H9 (cell line): ENCODE measurements around the gene OR5D13. TPM values are rescaled to one million over a fixed set of nuclear protein-coding genes. Genes with fewer than 3 reads are reported as not detected.

Experiments
- DNase-seq: peaks from one replicate; pipeline ENCODE4 v3.0.0-alpha.2; 2017
- H2AFZ ChIP-seq: one replicate; pipeline ENCODE4 v1.6.1; 2013; ENCODE audit warnings: mild to moderate bottlenecking, low read length, control low read depth, moderate library complexity
- H2AK5ac ChIP-seq: 2 replicates; pipeline ENCODE4 v1.6.1; 2013; ENCODE audit warnings: low read length, control low read depth, mixed read lengths; ENCODE audit not compliant: insufficient read length
- H2BK120ac ChIP-seq: one replicate; pipeline ENCODE4 v1.6.1; 2013; ENCODE audit warnings: low read depth, mild to moderate bottlenecking, low read length, control low read depth, inconsistent platforms; ENCODE audit not compliant: poor library complexity, severe bottlenecking
- H2BK12ac ChIP-seq: 2 replicates; pipeline ENCODE4 v1.6.1; 2013; ENCODE audit warnings: low read length, control low read depth, mixed read lengths, low read depth; ENCODE audit not compliant: insufficient read length
- H2BK15ac ChIP-seq: 2 replicates; pipeline ENCODE4 v1.6.1; 2013; ENCODE audit warnings: low read depth, low read length, control low read depth
- H2BK20ac ChIP-seq: one replicate; pipeline ENCODE4 v1.6.1; 2013; ENCODE audit warnings: low read depth, mild to moderate bottlenecking, low read length, control low read depth, inconsistent platforms; ENCODE audit not compliant: poor library complexity, severe bottlenecking
- H2BK5ac ChIP-seq: 2 replicates; pipeline ENCODE4 v1.6.1; 2013; ENCODE audit warnings: low read length, control low read depth, mixed read lengths; ENCODE audit not compliant: insufficient read length
- H3K14ac ChIP-seq: 2 replicates; pipeline ENCODE4 v1.6.1; 2013; ENCODE audit warnings: low read length, control low read depth; ENCODE audit not compliant: insufficient read depth
- H3K18ac ChIP-seq: 2 replicates; pipeline ENCODE4 v1.6.1; 2013; ENCODE audit warnings: low read depth, mild to moderate bottlenecking, mixed read lengths, low read length, control low read depth; ENCODE audit not compliant: insufficient read length
- H3K23ac ChIP-seq: 2 replicates; pipeline ENCODE4 v1.6.1; 2013; ENCODE audit warnings: low read length, control low read depth, mixed read lengths, low read depth; ENCODE audit not compliant: insufficient read length
- H3K23me2 ChIP-seq: 2 replicates; pipeline ENCODE4 v1.6.1; 2013; ENCODE audit warnings: low read depth, mild to moderate bottlenecking, mixed read lengths, low read length, control low read depth; ENCODE audit not compliant: insufficient read length, poor library complexity, severe bottlenecking
- H3K27ac ChIP-seq: 2 replicates; pipeline ENCODE4 v1.5.1; 2013; ENCODE audit warnings: low read length, control low read depth, mixed read lengths, low read depth; ENCODE audit not compliant: insufficient read length
- H3K27me3 ChIP-seq: 2 replicates; pipeline ENCODE4 v1.6.1; 2013; ENCODE audit warnings: low read length, control low read depth, inconsistent platforms; ENCODE audit not compliant: insufficient read depth
- H3K4ac ChIP-seq: 2 replicates; pipeline ENCODE4 v1.6.1; 2013; ENCODE audit warnings: low read depth, mild to moderate bottlenecking, control low read depth, inconsistent platforms, low read length, moderate library complexity
- H3K4me1 ChIP-seq: 2 replicates; pipeline ENCODE4 v1.6.1; 2013; ENCODE audit warnings: low read length, control low read depth, inconsistent platforms; ENCODE audit not compliant: insufficient read depth
- H3K4me2 ChIP-seq: 2 replicates; pipeline ENCODE4 v1.6.1; 2013; ENCODE audit warnings: low read length, control low read depth, mixed read lengths; ENCODE audit not compliant: insufficient read length, insufficient read depth
- H3K56ac ChIP-seq: 2 replicates; pipeline ENCODE4 v1.6.1; 2013; ENCODE audit warnings: low read depth, mild to moderate bottlenecking, mixed read lengths, low read length, control low read depth; ENCODE audit not compliant: insufficient read length
- H3K79me1 ChIP-seq: 2 replicates; pipeline ENCODE4 v1.6.1; 2013; ENCODE audit warnings: low read depth, mild to moderate bottlenecking, moderate library complexity, low read length, control low read depth, inconsistent platforms; ENCODE audit not compliant: insufficient read depth, poor library complexity, severe bottlenecking
- H3K79me2 ChIP-seq: 2 replicates; pipeline ENCODE4 v1.6.1; 2013; ENCODE audit warnings: low read length, control low read depth, inconsistent platforms; ENCODE audit not compliant: insufficient read depth
- H3K9ac ChIP-seq: 2 replicates; pipeline ENCODE4 v1.6.1; 2013; ENCODE audit warnings: low read length, control low read depth, mixed read lengths; ENCODE audit not compliant: insufficient read length; ENCODE audit errors: extremely low read depth
- H3K9me3 ChIP-seq: one replicate; pipeline ENCODE4 v1.6.1; 2013; ENCODE audit warnings: low read depth, low read length, inconsistent platforms; ENCODE audit not compliant: control insufficient read depth
- H3T11ph ChIP-seq: one replicate; pipeline ENCODE4 v1.6.1; 2013; ENCODE audit warnings: mild to moderate bottlenecking, low read length, control low read depth, inconsistent platforms
- H4K20me1 ChIP-seq: one replicate; pipeline ENCODE4 v1.6.1; 2013; ENCODE audit not compliant: control insufficient read depth, insufficient read length, insufficient read depth
- H4K5ac ChIP-seq: 2 replicates; pipeline ENCODE4 v1.6.1; 2013; ENCODE audit warnings: low read depth, mild to moderate bottlenecking, mixed read lengths, low read length, control low read depth; ENCODE audit not compliant: insufficient read length
- H4K8ac ChIP-seq: replicated peaks from 2 replicates; pipeline ENCODE4 v1.6.1; 2013; ENCODE audit warnings: low read length, control low read depth, mixed read lengths, low read depth; ENCODE audit not compliant: insufficient read length
- H4K91ac ChIP-seq: 2 replicates; pipeline ENCODE4 v1.6.1; 2013; ENCODE audit warnings: low read depth, mild to moderate bottlenecking, moderate library complexity, mixed read lengths, low read length, control low read depth; ENCODE audit not compliant: insufficient read length
- H3K27ac Mint-ChIP-seq, 3 experiments: 2 replicates in 2 of 3; 3 replicates in 1 of 3; pipeline ENCODE4 v1.8.0; 2020 to 2021; ENCODE audit warnings: mixed read lengths in 3 of 3, mild to moderate bottlenecking in 1 of 3, moderate library complexity in 1 of 3
- H3K27me3 Mint-ChIP-seq: 2 replicates; pipeline ENCODE4 v1.8.0; 2021; ENCODE audit warnings: low read depth, mild to moderate bottlenecking, moderate library complexity, mixed read lengths
- H3K36me3 Mint-ChIP-seq, 3 experiments: 2 replicates in 2 of 3; 3 replicates in 1 of 3; pipeline ENCODE4 v1.8.0; 2020 to 2021; ENCODE audit warnings: low read depth in 3 of 3, mixed read lengths in 3 of 3; ENCODE audit not compliant: insufficient read depth in 1 of 3
- H3K4me1 Mint-ChIP-seq, 2 experiments: 2 replicates each; pipeline ENCODE4 v1.8.0; 2020; ENCODE audit warnings: mixed read lengths in 2 of 2
- H3K4me3 Mint-ChIP-seq, 2 experiments: 2 replicates in 1 of 2; 3 replicates in 1 of 2; pipeline ENCODE4 v1.8.0; 2020 to 2021; ENCODE audit warnings: mild to moderate bottlenecking in 2 of 2, mixed read lengths in 2 of 2, moderate library complexity in 1 of 2
- H3K9me3 Mint-ChIP-seq, 2 experiments: 2 replicates in 1 of 2; 3 replicates in 1 of 2; pipeline ENCODE4 v1.8.0; 2020; ENCODE audit warnings: mild to moderate bottlenecking in 2 of 2, mixed read lengths in 2 of 2, moderate library complexity in 1 of 2
- CTCF ChIP-seq: fragments of 200-600 bp; sonication (generic); conservative IDR thresholded peaks from 3 replicates; pipeline ENCODE4 v1.8.0; 2021; ENCODE audit warnings: antibody characterized with exemption, mild to moderate bottlenecking
- long read RNA-seq: library from polyadenylated mRNA; unstranded; transcript quantifications from one replicate; pipeline ENCODE4 v2.0.0, GENCODE V29; 2020
- total RNA-seq: library from RNA; stranded (reverse); gene quantifications from 2 replicates; pipeline ENCODE4 v1.2.1, GENCODE V29; 2021

OR5D13 gene
- total RNA-seq: not detected in 2 replicates
- long read RNA-seq: 0 reads

- Histone ChIP-seq H3K79me2 (no peaks in the 10 kb centered on the region), H3K14ac (no peak within 1 kb of the TSS), H2BK120ac (no peak within 1 kb of the TSS), H2AFZ (no peak within 1 kb of the TSS), H4K20me1 (no peaks in the 10 kb centered on the region), H3K4ac (no peak within 1 kb of the TSS), H4K91ac (no peak within 1 kb of the TSS), H3K23ac (no peak within 1 kb of the TSS), H3K27ac (no peak within 1 kb of the TSS), H3K4me2 (no peak within 1 kb of the TSS), H3K56ac (no peak within 1 kb of the TSS), H2BK5ac (no peak within 1 kb of the TSS), H2AK5ac (no peak within 1 kb of the TSS), H3K18ac (no peak within 1 kb of the TSS), H3K9ac (no peak within 1 kb of the TSS), H3K9me3 (peaks cover 67% of the 10 kb centered on the region), H2BK15ac (no peak within 1 kb of the TSS), H2BK20ac (no peak within 1 kb of the TSS), H3T11ph (no peak within 1 kb of the TSS), H4K5ac (no peak within 1 kb of the TSS), H2BK12ac (no peak within 1 kb of the TSS), H4K8ac (no peak within 1 kb of the TSS), H3K79me1 (no peaks in the 10 kb centered on the region), H3K4me1 (no peaks in the 10 kb centered on the region), H3K23me2 (no peaks in the 10 kb centered on the region), H3K27me3 (no peaks in the 10 kb centered on the region)
- no peaks in the 10 kb centered on the region for H3K27me3 Mint-ChIP-seq
- H3K4me1 Mint-ChIP-seq: no peaks in the 10 kb centered on the region
- H3K4me3 Mint-ChIP-seq: no peak within 1 kb of the TSS
- no peak within 1 kb of the TSS for H3K27ac Mint-ChIP-seq
- TF ChIP-seq CTCF: no peak
- H3K9me3 Mint-ChIP-seq: peaks cover 80 to 83% of the 10 kb centered on the region in 2 experiments
- H3K36me3 Mint-ChIP-seq: peaks cover 0 to 22% (median 6%) of the 10 kb centered on the region in 3 experiments; a peak in 4 of 7 replicates
- DNase-seq: no peak
These were observed at the start of gene OR5D13 for GRCh38 chr11:55773138-55773537. Gene OR5D13, plus strand, starts transcription at chr11:55773438. Its CDS starts 0 bp downstream, at chr11:55773438.
